T-helper 22 cell (primary cell): ENCODE measurements around the gene MMP24OS.
"Not testable (repeated sequence)": the region's sequence is repeated elsewhere in the genome, so short reads cannot be mapped to it uniquely, and the experiment has no call there.

Source experiments
- DNase-seq: peaks from one replicate; pipeline ENCODE4 v3.0.0-alpha.2; 2020; ENCODE audit warnings: low read depth

MMP24OS gene

GRCh38 chr20:35275741-35276251, 2.1 kb downstream of the MMP24OS start:
- DNase-seq, result no peak

DNA sequence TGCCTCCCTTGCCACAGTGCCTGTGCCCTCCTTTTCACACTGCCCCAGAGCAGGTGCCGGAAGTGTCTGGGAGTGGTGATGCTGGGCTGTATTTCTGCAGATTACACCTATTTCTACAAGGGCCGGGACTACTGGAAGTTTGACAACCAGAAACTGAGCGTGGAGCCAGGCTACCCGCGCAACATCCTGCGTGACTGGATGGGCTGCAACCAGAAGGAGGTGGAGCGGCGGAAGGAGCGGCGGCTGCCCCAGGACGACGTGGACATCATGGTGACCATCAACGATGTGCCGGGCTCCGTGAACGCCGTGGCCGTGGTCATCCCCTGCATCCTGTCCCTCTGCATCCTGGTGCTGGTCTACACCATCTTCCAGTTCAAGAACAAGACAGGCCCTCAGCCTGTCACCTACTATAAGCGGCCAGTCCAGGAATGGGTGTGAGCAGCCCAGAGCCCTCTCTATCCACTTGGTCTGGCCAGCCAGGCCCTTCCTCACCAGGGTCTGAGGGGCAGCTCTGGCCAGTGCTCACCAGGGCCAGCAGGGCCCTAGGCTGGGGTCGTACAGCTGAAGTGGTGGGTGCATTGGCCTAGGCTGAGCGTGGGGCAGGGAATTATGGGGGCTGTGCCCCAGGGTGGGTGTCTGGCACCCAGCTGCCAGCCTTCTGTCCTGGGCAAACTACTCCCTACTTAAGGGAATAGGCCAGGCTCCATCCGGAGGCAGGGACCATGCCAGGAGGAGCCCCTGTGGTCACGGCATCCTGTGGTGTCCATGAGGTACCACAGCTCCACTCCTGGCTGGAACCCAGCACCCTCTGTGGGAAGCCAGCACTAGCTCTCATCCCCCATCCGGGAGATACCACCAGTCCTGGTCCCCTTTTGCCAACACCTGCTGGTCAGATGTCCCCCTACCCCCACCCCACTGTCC, 3.5 kb downstream of the MMP24OS start:
- no peak for DNase-seq

DNA sequence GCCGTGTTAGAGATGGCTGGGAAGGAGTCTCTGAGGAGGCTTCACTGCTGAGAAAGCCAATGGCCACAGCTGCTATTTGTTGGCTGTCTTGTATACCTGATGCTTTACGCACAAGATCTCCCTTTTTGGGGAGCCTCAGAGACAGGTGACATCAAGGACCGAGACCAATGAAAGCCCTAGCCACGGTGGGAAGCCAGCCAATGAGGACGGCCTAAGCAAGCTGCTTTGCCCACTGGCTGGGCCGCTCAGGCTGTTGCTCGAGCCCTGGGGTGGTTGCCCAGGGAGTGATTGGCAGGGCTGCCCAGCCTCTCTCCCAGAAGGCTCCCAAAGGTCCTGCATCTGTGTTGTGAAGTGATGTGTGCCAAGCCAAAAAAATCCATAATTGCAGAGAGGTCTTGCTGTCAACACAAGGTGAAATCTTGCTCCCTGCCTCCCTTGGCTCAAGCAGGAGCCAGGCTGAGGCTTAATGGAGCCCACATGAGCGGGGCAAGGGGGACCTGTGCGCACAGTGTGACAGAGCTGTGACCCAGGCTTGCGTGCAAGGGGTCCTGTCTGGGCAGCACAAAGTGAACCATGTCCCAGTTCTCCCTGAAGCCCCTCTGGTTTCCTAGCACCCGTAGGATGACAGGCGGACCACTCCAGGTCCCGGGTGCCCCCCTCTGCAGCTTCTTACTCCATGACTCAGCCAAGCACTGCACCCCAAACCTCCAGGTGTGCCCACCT, 4.3 kb downstream of the MMP24OS start:
- DNase-seq, result no peak

GRCh38 chr20:35271904-35272303, 6.0 kb downstream of the MMP24OS start:
- DNase-seq, result no peak

DNA sequence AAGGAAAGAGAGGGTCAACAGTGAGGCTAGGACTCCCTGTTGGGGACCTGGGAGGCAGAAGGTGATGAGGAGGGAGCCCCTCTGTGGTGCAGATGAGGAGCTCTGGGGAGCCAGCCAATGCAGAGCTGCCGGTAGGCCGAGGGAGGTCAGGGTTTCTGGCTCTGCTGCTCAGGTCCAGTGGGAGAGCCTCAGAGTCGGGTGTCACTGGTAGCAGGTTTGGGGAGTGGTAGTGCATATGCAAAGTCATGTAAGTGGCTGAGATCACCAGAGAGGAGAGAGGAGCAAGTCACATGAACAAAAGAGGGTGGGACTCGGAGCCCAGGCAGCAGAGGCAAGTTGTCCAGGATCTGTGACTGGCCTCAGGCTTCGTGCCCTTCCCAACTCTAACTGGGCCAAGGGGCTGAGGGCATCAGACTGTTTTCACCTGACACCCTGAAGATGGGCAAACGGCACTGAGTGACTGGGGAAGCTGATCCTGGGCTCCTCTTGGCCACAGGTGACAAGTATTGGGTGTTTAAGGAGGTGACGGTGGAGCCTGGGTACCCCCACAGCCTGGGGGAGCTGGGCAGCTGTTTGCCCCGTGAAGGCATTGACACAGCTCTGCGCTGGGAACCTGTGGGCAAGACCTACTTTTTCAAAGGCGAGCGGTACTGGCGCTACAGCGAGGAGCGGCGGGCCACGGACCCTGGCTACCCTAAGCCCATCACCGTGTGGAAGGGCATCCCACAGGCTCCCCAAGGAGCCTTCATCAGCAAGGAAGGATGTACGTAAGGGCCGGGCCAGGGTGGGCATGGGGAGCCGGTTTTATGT, 6.6 kb downstream of the MMP24OS start:
- DNase-seq, result no peak

DNA sequence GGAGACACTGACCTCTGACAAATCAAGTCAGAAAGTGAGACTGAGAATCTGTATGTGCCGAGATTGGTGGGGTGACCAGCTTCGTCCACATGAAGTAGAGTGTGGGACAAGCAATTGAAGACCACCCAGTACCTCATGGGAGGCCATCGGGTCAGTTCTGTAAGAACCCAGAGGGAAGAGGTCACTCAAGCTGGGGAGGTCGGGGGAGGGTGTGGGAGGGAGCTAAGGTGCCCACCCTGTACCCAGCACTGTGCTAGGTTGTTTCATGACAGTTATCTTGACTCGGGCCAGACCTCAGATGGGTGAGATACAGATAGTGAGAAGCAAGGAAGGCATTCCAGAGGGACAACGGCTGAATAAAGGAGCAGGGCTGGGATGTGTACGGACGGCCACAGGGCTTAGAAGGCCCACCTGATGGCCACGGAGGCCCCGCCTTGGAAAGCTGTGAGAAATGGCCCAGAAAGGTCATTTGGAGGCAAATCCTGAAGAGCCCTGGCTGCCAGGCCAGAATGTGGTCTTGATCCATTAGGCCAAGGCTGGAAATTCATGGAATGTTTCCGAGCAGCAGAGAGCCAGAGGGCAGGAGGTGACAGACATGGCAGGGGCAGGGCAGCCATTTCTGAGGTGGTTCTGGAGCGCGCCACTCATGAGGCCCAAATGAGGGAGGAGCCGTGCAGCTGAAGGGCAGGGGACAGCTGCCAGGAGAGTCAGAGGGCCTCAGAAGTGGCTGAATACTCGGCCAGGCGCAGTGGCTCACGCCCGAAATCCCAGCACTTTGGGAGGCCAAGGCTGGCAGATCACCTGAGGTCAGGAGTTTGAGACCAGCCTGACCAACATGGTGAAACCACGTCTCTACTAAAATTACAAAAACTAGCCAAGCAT, 7.7 kb downstream of the MMP24OS start:
- no peak for DNase-seq

- DNase-seq, result no peak
These were observed 8.7 kb downstream of the MMP24OS start for GRCh38 chr20:35269055-35269781.

GRCh38 chr20:35267092-35267491, 10.8 kb downstream of the MMP24OS start:
- no peak for DNase-seq

DNA sequence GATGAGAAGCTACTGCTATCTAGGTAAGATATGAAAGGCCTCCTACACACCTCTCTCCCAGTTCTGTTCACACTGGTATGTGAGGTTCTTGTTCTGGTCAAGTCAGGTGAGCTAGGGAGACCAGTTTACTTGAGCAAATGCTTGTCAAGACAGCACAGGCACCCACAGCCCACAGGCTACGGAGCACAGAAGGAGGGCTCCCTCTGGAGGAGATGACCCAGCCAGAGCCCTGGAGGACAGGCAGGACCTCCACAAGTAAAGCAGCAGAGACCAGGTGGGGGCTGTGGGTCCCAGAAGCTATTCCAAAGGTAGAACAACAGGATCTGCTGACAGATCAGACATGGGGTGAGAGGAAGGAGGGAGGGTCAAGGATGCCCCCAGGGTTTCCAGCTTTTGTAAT, 13.2 kb downstream of the MMP24OS start:
- no peak for DNase-seq

DNA sequence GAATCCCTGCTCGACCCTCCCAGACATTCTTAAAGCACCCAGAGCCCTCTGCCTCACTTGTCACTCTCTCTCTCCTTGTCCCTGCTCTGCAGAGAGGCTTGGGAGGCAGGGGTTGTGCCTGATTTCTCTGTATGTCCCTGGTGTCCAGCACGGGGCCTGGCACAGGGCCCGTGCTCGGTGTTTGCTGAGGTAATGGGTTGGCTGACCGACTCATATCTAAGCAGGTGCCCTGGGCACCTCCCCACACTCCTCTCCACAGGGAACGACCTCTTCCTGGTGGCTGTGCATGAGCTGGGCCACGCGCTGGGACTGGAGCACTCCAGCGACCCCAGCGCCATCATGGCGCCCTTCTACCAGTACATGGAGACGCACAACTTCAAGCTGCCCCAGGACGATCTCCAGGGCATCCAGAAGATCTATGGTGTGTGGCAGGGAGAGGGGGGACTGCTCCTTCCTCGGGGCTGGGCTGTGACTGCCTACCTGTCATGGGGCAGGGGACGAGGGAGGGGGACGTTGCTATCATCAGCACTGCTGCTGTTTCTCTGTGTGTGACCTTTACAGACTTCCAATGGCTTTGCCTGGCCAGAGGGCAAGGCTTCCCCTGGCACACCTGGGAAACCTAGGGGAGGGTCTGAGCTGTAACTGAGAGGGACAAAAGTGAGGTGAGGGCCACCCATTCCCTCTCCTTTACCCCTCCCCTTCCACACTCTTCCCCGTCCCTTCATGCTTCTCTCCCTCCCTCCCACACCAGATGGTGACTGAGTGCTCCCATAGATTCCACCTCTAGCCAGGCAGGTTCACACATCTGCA, 14.2 kb downstream of the MMP24OS start:
- no peak for DNase-seq

- DNase-seq, result not testable (repeated sequence)
These were observed 15.0 kb downstream of the MMP24OS start for GRCh38 chr20:35262731-35263531.

- DNase-seq, result not testable (repeated sequence)
These were observed 15.6 kb downstream of the MMP24OS start for GRCh38 chr20:35262321-35262720.

GRCh38 chr20:35260426-35260825, 17.5 kb downstream of the MMP24OS start:
- DNase-seq, result no peak

GRCh38 chr20:35257175-35257909, 20.6 kb downstream of the MMP24OS start:
- DNase-seq, result no peak

DNA sequence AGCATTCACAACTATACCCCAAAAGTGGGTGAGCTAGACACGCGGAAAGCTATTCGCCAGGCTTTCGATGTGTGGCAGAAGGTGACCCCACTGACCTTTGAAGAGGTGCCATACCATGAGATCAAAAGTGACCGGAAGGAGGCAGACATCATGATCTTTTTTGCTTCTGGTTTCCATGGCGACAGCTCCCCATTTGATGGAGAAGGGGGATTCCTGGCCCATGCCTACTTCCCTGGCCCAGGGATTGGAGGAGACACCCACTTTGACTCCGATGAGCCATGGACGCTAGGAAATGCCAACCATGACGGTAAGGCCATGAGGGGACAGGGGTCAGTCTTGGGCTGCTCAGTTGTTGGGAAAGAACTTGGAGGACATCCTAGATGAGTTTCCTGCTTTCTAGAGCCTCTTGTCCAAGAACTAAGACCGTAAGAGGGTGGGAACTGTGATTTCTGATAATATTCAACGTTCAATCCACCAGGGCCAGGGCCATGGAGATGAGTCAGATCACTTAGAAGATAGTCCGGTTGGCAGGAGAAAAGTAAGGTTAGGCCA, 23.4 kb downstream of the MMP24OS start:
- DNase-seq, result no peak

GRCh38 chr20:35253010-35253409, 24.9 kb downstream of the MMP24OS start:
- DNase-seq, result no peak

- DNase-seq, result not testable (repeated sequence)
These were observed 25.3 kb downstream of the MMP24OS start for GRCh38 chr20:35252598-35252997.

DNA sequence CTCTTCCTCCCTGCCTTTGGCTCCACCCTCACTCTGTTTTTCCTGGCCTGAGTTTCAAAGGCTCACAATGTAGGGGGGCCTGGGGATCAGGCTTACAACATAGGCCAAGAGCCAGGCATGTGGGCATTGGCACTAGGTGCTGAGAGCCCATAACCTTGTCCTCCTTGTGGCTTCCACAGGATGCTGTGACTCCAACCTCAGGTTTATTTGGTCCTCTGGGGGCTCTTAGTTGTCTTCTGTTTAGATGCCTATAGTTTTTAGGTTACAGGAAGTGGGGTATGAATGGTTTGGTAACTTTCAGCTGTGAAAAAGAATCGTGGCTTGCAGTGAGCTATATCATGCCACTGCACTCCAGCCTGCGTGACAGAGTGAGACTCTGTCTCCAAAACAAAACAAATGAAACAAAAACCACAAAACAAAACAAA, 25.9 kb downstream of the MMP24OS start:
- DNase-seq, result no peak
